ENCODE measurements around the gene PTRHD1. TPM values are rescaled to one million over a fixed set of nuclear protein-coding genes. Genes with fewer than 3 reads are reported as not detected.

Gene PTRHD1
- total and polyA plus RNA-seq, 2 donors from 2014 or later, result 21.7 to 56.4 TPM

GRCh38 chr2:24821433-24821891 lies 28.3 kb upstream of the PTRHD1 start:
- Histone ChIP-seq H3K27ac (ENCODE audit: low read depth in 2 of 2, low read length in 2 of 2) (no peak overlapping the region), H3K27me3 (ENCODE audit: control insufficient read depth, insufficient read depth, low read length) (no peaks in the 10 kb centered on the region), H3K4me1 (ENCODE audit: control insufficient read depth in 2 of 3, insufficient read depth in 2 of 3, low read depth in 1 of 3, low read length in 3 of 3) (no peaks in the 10 kb centered on the region), H3K9ac (ENCODE audit: low read length in 3 of 3) (no peak overlapping the region), H3K9me3 (ENCODE audit: control insufficient read depth in 2 of 3, insufficient read depth in 1 of 3, low read length in 3 of 3) (no peaks in the 10 kb centered on the region), H3K4me3 (ENCODE audit: low read length in 3 of 3) (no peak overlapping the region), H3K36me3 (ENCODE audit: control insufficient read depth in 2 of 3, insufficient read depth in 3 of 3, low read length in 3 of 3) (peaks cover 0 to 21% (median 2%) of the 10 kb centered on the region in 3 donors)
- FAIRE-seq (no peak), DNase-seq (peak in 1 of 5 donors; percentile 51)
- intact Hi-C loops (cut with DNase I), result no loop called here
- no peak for TF ChIP-seq CTCF (IDR thresholded peaks at IDR 0.05; ENCODE audit: borderline replicate concordance, extremely low read depth, insufficient read depth)

GRCh38 chr2:24820598-24821432 lies 27.6 kb upstream of the PTRHD1 start:
- no peaks in the 10 kb centered on the region for H3K27me3 ChIP-seq (ENCODE audit: control insufficient read depth, insufficient read depth, low read length)
- TF ChIP-seq CTCF (IDR thresholded peaks at IDR 0.05; ENCODE audit: borderline replicate concordance, extremely low read depth, insufficient read depth), result no peak
- H3K4me3 ChIP-seq (ENCODE audit: low read length in 3 of 3), result no peak overlapping the region
- no peak overlapping the region for H3K9ac ChIP-seq (ENCODE audit: low read length in 3 of 3)
- H3K27ac ChIP-seq (ENCODE audit: low read depth in 2 of 2, low read length in 2 of 2), result no peak overlapping the region
- no peak for FAIRE-seq
- no peaks in the 10 kb centered on the region for H3K4me1 ChIP-seq (ENCODE audit: control insufficient read depth in 2 of 3, insufficient read depth in 2 of 3, low read depth in 1 of 3, low read length in 3 of 3)
- intact Hi-C loops (cut with DNase I), result no loop called here
- H3K9me3 ChIP-seq (ENCODE audit: control insufficient read depth in 2 of 3, insufficient read depth in 1 of 3, low read length in 3 of 3), result no peaks in the 10 kb centered on the region
- DNase-seq, result no peak
- peaks cover 3 to 21% (median 5%) of the 10 kb centered on the region in 3 donors for H3K36me3 ChIP-seq (ENCODE audit: control insufficient read depth in 2 of 3, insufficient read depth in 3 of 3, low read length in 3 of 3)

- Histone ChIP-seq H3K4me1 (ENCODE audit: control insufficient read depth in 2 of 3, insufficient read depth in 2 of 3, low read depth in 1 of 3, low read length in 3 of 3) (no peaks in the 10 kb centered on the region), H3K9me3 (ENCODE audit: control insufficient read depth in 2 of 3, insufficient read depth in 1 of 3, low read length in 3 of 3) (no peaks in the 10 kb centered on the region), H3K36me3 (ENCODE audit: control insufficient read depth in 2 of 3, insufficient read depth in 3 of 3, low read length in 3 of 3) (peaks cover 5 to 21% (median 6%) of the 10 kb centered on the region in 3 donors), H3K27me3 (ENCODE audit: control insufficient read depth, insufficient read depth, low read length) (no peaks in the 10 kb centered on the region), H3K9ac (ENCODE audit: low read length in 3 of 3) (no peak overlapping the region), H3K27ac (ENCODE audit: low read depth in 2 of 2, low read length in 2 of 2) (no peak overlapping the region), H3K4me3 (ENCODE audit: low read length in 3 of 3) (no peak overlapping the region)
- FAIRE-seq (no peak), DNase-seq (peak in 1 of 5 donors; percentile 41)
- intact Hi-C loops (cut with DNase I), result no loop called here
- TF ChIP-seq CTCF (IDR thresholded peaks at IDR 0.05; ENCODE audit: borderline replicate concordance, extremely low read depth, insufficient read depth), result no peak
Measured at GRCh38 chr2:24820175-24820513, 27.0 kb upstream of the PTRHD1 start.

Measured in kidney (tissue), 14 donors.